ENCODE data around the gene CAMTA1.

CAMTA1 gene

GRCh38 chr1:7488475-7488842, 703.2 kb downstream of the CAMTA1 start:
- H3K79me2 ChIP-seq (ENCODE audit: insufficient read depth, low read length), result no peaks in the 10 kb centered on the region
- no peaks in the 10 kb centered on the region for H3K9me3 ChIP-seq (ENCODE audit: insufficient read depth, low read length)
- no peak overlapping the region for H3K4me3 ChIP-seq (ENCODE audit: insufficient read depth, low read length, poor library complexity, severe bottlenecking)
- no peaks in the 10 kb centered on the region; the same call in 1 of the 2 replicates for H4K20me1 ChIP-seq (ENCODE audit: low read depth, low read length)
- no peak overlapping the region for H3K4me2 ChIP-seq (ENCODE audit: low read depth, low read length, poor library complexity, severe bottlenecking)
- no peaks in the 10 kb centered on the region for H3K9me2 ChIP-seq (replicated peaks; ENCODE audit: insufficient read depth, low read length)
- H2AFZ ChIP-seq (ENCODE audit: low read depth, low read length, severe bottlenecking), result no peak overlapping the region
- H3K27ac ChIP-seq (ENCODE audit: low read depth, low read length), result no peak overlapping the region
- H3K27me3 ChIP-seq (ENCODE audit: low read length), result no peaks in the 10 kb centered on the region
- H3F3A ChIP-seq (ENCODE audit: insufficient read depth), result no peaks in the 10 kb centered on the region
- no peaks in the 10 kb centered on the region for H3K36me3 ChIP-seq (ENCODE audit: low read length)
- TF ChIP-seq EZH2phosphoT487 (conservative IDR thresholded peaks at IDR 0.05; ENCODE audit: low read length), result no peak
- TF ChIP-seq, protein P1, sequence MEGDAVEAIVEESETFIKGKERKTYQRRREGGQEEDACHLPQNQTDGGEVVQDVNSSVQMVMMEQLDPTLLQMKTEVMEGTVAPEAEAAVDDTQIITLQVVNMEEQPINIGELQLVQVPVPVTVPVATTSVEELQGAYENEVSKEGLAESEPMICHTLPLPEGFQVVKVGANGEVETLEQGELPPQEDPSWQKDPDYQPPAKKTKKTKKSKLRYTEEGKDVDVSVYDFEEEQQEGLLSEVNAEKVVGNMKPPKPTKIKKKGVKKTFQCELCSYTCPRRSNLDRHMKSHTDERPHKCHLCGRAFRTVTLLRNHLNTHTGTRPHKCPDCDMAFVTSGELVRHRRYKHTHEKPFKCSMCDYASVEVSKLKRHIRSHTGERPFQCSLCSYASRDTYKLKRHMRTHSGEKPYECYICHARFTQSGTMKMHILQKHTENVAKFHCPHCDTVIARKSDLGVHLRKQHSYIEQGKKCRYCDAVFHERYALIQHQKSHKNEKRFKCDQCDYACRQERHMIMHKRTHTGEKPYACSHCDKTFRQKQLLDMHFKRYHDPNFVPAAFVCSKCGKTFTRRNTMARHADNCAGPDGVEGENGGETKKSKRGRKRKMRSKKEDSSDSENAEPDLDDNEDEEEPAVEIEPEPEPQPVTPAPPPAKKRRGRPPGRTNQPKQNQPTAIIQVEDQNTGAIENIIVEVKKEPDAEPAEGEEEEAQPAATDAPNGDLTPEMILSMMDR (IDR thresholded peaks at IDR 0.05; ENCODE audit: insufficient read depth, low read length, poor library complexity, severe bottlenecking), result no peak
- H3K9ac ChIP-seq (ENCODE audit: low read length), result no peak overlapping the region

GRCh38 chr1:7489586-7489985, 704.3 kb downstream of the CAMTA1 start:
- no peak overlapping the region for H3K4me3 ChIP-seq (ENCODE audit: insufficient read depth, low read length, poor library complexity, severe bottlenecking)
- H3K9ac ChIP-seq (ENCODE audit: low read length), result no peak overlapping the region
- no peaks in the 10 kb centered on the region for H3K9me3 ChIP-seq (ENCODE audit: insufficient read depth, low read length)
- no peaks in the 10 kb centered on the region for H3K36me3 ChIP-seq (ENCODE audit: low read length)
- H3K27ac ChIP-seq (ENCODE audit: low read depth, low read length), result no peak overlapping the region
- H4K20me1 ChIP-seq (ENCODE audit: low read depth, low read length), result no peaks in the 10 kb centered on the region; the same call in 1 of the 2 replicates
- H3K79me2 ChIP-seq (ENCODE audit: insufficient read depth, low read length), result no peaks in the 10 kb centered on the region
- TF ChIP-seq EZH2phosphoT487 (conservative IDR thresholded peaks at IDR 0.05; ENCODE audit: low read length), result no peak
- TF ChIP-seq, protein P1 (IDR thresholded peaks at IDR 0.05; ENCODE audit: insufficient read depth, low read length, poor library complexity, severe bottlenecking), result no peak
- H2AFZ ChIP-seq (ENCODE audit: low read depth, low read length, severe bottlenecking), result no peak overlapping the region
- H3F3A ChIP-seq (ENCODE audit: insufficient read depth), result no peaks in the 10 kb centered on the region
- no peaks in the 10 kb centered on the region for H3K9me2 ChIP-seq (replicated peaks; ENCODE audit: insufficient read depth, low read length)
- no peaks in the 10 kb centered on the region for H3K27me3 ChIP-seq (ENCODE audit: low read length)
- no peak overlapping the region for H3K4me2 ChIP-seq (ENCODE audit: low read depth, low read length, poor library complexity, severe bottlenecking)

- Histone ChIP-seq H3F3A (ENCODE audit: insufficient read depth) (no peaks in the 10 kb centered on the region), H3K4me3 (ENCODE audit: insufficient read depth, low read length, poor library complexity, severe bottlenecking) (no peak overlapping the region), H3K36me3 (ENCODE audit: low read length) (no peaks in the 10 kb centered on the region), H3K27me3 (ENCODE audit: low read length) (no peaks in the 10 kb centered on the region), H3K9me2 (replicated peaks; ENCODE audit: insufficient read depth, low read length) (no peaks in the 10 kb centered on the region), H3K79me2 (ENCODE audit: insufficient read depth, low read length) (no peaks in the 10 kb centered on the region), H2AFZ (ENCODE audit: low read depth, low read length, severe bottlenecking) (no peak overlapping the region), H3K4me2 (ENCODE audit: low read depth, low read length, poor library complexity, severe bottlenecking) (no peak overlapping the region), H3K9me3 (ENCODE audit: insufficient read depth, low read length) (no peaks in the 10 kb centered on the region), H4K20me1 (ENCODE audit: low read depth, low read length) (no peaks in the 10 kb centered on the region; the same call in 1 of the 2 replicates), H3K27ac (ENCODE audit: low read depth, low read length) (no peak overlapping the region), H3K9ac (ENCODE audit: low read length) (no peak overlapping the region)
- TF ChIP-seq EZH2phosphoT487 (conservative IDR thresholded peaks at IDR 0.05; ENCODE audit: low read length), result no peak
- TF ChIP-seq, protein P1 (IDR thresholded peaks at IDR 0.05; ENCODE audit: insufficient read depth, low read length, poor library complexity, severe bottlenecking), result no peak
Observed at GRCh38 chr1:7490576-7490975, 705.3 kb downstream of the CAMTA1 start.

Measured in SU-DHL-6 (cell line).